ENCODE results near the gene C22orf42.

C22orf42 gene
- long read RNA-seq, result 0 reads

- no peak for DNase-seq (ENCODE audit: low read depth in 1 of 2, low spot score in 1 of 2)
- TF ChIP-seq REST (IDR thresholded peaks at IDR 0.05; ENCODE audit: insufficient replicate concordance, low read depth) (no peak), CTCF (IDR thresholded peaks at IDR 0.05; ENCODE audit: insufficient read depth, low read length) (no peak), GABPA (IDR thresholded peaks at IDR 0.05; ENCODE audit: low read depth) (no peak), SPI1 (IDR thresholded peaks at IDR 0.05; ENCODE audit: borderline replicate concordance, low read depth) (no peak), POLR2AphosphoS5 (IDR thresholded peaks at IDR 0.05; ENCODE audit: low read depth) (no peak)
These were observed at the start of gene C22orf42 for GRCh38 chr22:32158712-32159533. C22orf42 (minus strand) TSS chr22:32159303; CDS start chr22:32159215, 88 bp downstream.

GRCh38 chr22:32208681-32209080, 49.6 kb upstream of the C22orf42 start:
- no peak overlapping the region for H3K4me3 ChIP-seq (replicated peaks; ENCODE audit: insufficient read depth, low read length)
- H3K27me3 ChIP-seq (ENCODE audit: insufficient read depth, poor library complexity, severe bottlenecking), result no peaks in the 10 kb centered on the region
- H3K27ac ChIP-seq (replicated peaks), result no peak overlapping the region
- no peak for DNase-seq (ENCODE audit: low read depth in 1 of 2, low spot score in 1 of 2)
- no peak for TF ChIP-seq SPI1 (IDR thresholded peaks at IDR 0.05; ENCODE audit: borderline replicate concordance, low read depth)
- TF ChIP-seq GABPA (IDR thresholded peaks at IDR 0.05; ENCODE audit: low read depth), result no peak
- TF ChIP-seq REST (IDR thresholded peaks at IDR 0.05; ENCODE audit: insufficient replicate concordance, low read depth), result no peak
- TF ChIP-seq CTCF (IDR thresholded peaks at IDR 0.05; ENCODE audit: insufficient read depth, low read length), result no peak
- no peak for TF ChIP-seq POLR2AphosphoS5 (IDR thresholded peaks at IDR 0.05; ENCODE audit: low read depth)

More at GRCh38 chr22:32158712-32159533, at the start of gene C22orf42:
- no peak within 1 kb of the TSS for H3K27ac ChIP-seq (replicated peaks)
- H3K4me3 ChIP-seq (replicated peaks; ENCODE audit: insufficient read depth, low read length), result no peak within 1 kb of the TSS
- no peaks in the 10 kb centered on the region for H3K27me3 ChIP-seq (ENCODE audit: insufficient read depth, poor library complexity, severe bottlenecking)

- DNase-seq (ENCODE audit: low read depth in 1 of 2, low spot score in 1 of 2), result no peak
- H3K4me3 ChIP-seq (replicated peaks; ENCODE audit: insufficient read depth, low read length), result no peak overlapping the region
- TF ChIP-seq SPI1 (IDR thresholded peaks at IDR 0.05; ENCODE audit: borderline replicate concordance, low read depth) (no peak), GABPA (IDR thresholded peaks at IDR 0.05; ENCODE audit: low read depth) (no peak), POLR2AphosphoS5 (IDR thresholded peaks at IDR 0.05; ENCODE audit: low read depth) (no peak), CTCF (IDR thresholded peaks at IDR 0.05; ENCODE audit: insufficient read depth, low read length) (no peak), REST (IDR thresholded peaks at IDR 0.05; ENCODE audit: insufficient replicate concordance, low read depth) (no peak)
- no peak overlapping the region for H3K27ac ChIP-seq (replicated peaks)
- H3K27me3 ChIP-seq (ENCODE audit: insufficient read depth, poor library complexity, severe bottlenecking), result no peaks in the 10 kb centered on the region
These were observed 48.9 kb upstream of the C22orf42 start for GRCh38 chr22:32207971-32208480.
